NCI-H187 treated with DMSO at 0.1 percent for 48 hours (cell line): ENCODE data around the gene HYAL1.
"Not testable (repeated sequence)": the region's sequence is repeated elsewhere in the genome, so short reads cannot be mapped to it uniquely, and the experiment has no call there.

Experiments
- DNase-seq: peaks from one replicate; lab custom pipeline; 2025; lab: John Stamatoyannopoulos, UW

HYAL1 gene

DNA sequence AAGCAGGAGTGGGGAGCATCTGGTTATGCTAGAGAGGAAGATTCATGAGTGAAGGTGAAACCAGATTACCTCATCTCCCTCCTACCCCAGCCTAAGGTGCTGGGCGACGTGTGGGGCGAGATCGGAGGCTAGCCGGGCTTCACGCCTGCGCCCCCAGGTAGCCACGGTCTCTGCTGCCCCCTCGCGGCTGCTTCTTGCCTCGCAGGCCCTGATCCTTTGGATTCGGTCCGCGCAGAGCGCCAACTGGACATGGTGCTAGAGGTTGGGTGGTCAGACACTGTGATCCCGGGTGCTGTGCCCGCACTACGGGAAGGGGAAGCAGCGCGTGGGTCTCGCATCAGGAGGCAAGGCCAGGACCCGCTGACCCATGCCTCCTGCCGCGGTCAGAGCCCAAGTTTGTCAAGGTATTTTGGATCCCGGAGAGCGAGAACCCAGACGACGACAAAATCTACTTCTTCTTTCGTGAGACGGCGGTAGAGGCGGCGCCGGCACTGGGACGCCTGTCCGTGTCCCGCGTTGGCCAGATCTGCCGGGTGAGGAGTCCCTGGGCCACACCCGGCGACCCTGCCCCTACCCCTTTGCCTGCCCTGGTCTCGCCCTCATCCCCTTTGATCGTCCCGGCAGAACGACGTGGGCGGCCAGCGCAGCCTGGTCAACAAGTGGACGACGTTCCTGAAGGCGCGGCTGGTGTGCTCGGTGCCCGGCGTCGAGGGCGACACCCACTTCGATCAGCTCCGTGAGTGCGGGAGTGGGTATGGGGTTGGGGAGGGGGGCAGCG is 30.3 kb downstream of the HYAL1 start:
- no peak for DNase-seq

DNA sequence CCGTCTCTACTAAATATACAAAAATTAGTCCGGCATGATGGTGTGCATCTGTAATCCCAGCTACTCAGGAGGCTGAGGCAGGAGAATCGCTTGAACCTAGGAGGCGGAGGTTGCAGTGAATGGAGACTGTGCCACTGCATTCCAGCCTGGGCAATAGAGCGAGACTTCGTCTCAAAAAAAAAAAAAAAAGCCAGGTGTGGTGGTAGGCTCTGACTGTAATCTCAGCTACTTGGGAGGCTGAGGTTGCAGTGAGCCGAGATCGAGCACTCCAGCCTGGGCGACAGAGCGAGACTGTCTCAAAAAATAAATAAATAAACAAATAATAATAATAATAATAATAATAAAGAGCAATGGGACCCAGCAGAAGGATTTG is 30.9 kb downstream of the HYAL1 start:
- DNase-seq: not testable (repeated sequence)

- DNase-seq: no peak
Measured at GRCh38 chr3:50271314-50271936, 31.9 kb downstream of the HYAL1 start.

DNA sequence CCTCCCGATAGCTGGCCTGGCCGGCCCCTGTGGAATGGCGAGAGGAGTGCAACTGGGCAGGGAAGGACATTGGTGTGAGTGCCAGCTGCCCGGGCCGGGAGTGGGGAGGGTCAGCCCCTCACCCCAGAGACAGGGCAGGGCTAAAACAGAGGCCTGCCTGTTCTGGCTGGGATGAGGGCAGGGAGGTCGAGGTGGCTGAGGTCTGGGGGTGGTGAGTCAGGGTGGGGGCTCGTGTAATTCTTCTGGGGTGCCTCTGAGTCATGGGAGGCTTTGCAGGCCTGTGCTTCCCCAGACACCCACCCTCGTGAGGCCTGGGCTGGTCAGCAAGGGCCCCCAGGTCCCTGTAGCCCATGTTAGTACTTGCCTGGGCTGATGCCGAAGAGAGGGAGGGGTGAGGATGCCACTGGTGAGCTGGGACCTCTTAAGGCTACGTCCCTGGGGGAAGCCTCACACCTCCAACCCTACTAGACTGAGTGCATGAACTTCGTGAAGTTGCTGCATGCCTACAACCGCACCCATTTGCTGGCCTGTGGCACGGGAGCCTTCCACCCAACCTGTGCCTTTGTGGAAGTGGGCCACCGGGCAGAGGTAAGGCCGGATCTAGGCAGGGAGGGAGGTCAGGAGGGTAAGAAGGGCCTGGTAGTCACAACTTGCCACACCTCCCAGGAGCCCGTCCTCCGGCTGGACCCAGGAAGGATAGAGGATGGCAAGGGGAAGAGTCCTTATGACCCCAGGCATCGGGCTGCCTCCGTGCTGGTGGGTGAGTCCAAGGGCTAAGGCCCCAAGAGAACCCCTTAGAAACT is 32.8 kb downstream of the HYAL1 start:
- DNase-seq: no peak

GRCh38 chr3:50269977-50270413 is 33.4 kb downstream of the HYAL1 start:
- DNase-seq: no peak

DNA sequence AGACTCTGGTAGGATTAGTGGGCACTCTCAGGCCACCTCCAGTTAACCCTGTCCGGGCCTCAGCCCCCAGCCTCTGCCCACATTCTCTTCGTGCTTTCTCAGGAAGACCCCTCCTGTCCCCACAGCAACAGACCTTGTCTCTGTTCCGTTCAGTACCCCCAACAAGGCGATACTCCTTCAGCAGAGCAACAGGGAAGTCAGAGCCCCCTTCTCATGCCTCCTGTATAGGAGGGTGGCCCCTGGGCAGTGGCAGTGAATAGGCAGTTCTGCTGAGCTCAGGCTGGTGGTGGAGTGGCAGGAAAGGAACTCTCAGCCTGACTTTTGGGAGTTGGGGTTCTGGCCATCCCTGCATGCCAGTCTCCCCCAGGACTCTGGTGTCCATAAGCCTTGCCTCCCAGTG is 33.9 kb downstream of the HYAL1 start:
- no peak for DNase-seq

DNA sequence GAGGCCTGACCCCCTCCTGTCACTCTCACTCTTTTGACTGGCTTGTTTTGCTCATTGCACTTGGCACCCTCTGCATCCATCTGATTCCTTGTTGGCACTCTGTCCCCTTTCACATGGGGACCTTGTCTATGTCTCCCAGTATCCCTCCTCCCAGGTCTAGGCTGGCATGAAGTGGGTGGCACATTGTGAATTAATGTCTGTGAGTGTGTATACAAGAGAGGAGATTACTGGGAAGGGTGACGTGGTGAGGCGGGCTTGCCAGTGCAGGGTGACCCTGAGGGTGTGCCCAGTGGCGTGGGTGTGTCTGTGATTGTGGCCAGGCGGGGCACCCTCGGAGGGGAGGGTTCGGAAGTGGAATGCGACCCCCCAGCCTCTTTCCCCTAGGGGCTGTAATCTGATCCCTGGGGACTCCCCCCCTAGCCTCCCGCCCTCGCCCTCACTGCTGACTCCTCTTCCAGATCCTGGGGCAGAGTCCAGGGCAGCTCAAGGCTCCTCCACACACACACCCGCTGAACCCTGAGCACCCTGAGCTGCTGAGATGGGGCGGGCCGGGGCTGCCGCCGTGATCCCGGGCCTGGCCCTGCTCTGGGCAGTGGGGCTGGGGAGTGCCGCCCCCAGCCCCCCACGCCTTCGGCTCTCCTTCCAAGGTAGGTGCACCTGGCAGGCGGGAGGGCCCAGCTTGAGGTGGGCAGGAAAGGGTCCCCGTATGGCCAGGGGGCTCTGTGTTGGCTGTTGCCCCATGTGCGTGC is 34.5 kb downstream of the HYAL1 start, which contains the start of gene SEMA3B:
Gene SEMA3B, plus strand, starts transcription at position 445 of the 749 bp plus-strand sequence. Its CDS starts 94 bp downstream, at position 539.
- no peak for DNase-seq

DNA sequence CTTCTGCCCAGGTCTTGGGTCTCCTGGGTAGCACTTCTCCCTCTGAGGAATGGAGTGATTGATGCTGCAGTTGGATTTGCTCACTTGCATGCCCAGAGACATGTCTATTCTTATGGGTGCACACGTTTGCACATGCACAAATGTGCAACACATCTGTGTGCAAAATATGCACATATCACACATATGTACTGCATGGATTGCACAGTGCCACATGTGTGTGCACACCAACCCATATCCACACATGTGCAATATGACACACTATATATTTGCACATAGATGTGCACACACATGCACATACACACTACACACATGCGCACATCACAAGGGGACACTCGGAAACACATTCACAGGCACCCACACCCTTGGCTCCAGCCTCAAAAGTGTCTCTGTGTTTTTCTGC is 35.1 kb downstream of the HYAL1 start:
- DNase-seq: no peak

DNA sequence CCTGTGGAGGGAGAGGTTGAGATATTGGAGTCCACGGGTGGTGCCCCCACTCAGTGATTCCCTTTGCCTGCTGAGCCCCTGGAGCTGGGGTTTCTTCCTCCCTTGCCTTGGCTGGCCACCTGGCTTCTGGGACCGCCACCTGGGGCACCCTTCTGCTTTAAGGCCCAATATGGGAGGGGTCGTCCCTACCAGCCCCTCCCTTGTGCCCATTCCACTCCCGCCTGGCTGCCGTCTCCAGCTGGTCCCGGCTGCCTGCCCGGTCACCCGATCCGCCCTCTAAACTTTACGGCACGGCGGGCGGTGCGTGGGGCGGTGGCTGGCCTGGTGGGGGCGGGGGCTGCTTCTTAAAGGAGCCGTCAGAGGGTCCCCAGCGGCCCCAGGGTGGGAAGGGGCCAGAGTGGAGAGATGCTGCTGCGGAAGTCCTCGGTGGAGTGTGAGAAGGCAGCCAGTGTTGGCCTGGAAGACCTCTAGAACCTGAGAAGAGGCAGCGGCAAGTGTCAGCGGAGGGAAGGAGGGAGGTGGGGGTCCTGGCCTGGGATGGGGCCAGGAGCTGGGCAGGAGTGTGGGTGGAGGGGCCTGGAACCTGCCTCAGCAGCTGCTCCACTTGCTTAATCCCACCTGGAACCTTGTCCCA is 36.0 kb downstream of the HYAL1 start:
- DNase-seq: no peak

DNA sequence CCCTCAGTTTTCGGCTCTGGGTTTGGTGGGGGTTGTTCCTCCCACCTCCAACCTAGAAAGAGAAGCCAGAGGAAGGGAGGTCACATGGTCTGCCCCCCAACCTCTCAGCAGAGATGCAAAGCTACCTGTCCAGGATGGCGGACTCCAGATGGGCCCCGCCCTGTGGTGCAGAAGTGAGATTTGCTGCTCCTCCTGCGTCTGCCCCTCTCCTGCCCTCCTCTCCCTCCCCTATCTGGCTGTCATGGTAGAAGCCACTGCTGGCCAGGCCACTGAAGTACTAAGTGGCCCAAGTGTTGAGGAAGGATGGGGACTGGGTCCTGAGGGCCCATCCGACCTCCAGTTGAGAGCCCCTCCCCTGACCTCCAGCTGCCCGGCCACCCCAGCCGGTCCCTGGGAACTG is 36.5 kb downstream of the HYAL1 start:
- no peak for DNase-seq

- no peak for DNase-seq
Measured at GRCh38 chr3:50266017-50266416, 37.4 kb downstream of the HYAL1 start.

DNA sequence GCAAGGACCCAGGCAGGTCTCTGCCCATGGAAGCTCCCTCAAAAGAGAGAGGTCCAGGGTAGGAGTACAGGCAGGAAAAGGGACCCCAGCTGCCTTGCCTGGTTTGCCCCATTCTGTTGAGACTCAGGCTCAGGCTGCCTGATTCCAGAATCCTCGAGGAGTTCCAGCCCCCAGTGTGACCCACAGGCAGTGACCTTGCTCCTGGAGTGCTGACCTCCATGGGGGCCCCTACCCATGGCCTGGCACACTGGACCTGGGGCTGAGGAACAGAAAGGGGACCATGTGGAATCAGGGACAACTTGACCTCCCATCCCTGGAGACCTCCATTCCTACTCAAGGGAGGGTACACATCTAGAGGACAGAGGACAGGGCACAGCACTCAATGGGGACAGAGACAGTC is 37.8 kb downstream of the HYAL1 start:
- no peak for DNase-seq

DNA sequence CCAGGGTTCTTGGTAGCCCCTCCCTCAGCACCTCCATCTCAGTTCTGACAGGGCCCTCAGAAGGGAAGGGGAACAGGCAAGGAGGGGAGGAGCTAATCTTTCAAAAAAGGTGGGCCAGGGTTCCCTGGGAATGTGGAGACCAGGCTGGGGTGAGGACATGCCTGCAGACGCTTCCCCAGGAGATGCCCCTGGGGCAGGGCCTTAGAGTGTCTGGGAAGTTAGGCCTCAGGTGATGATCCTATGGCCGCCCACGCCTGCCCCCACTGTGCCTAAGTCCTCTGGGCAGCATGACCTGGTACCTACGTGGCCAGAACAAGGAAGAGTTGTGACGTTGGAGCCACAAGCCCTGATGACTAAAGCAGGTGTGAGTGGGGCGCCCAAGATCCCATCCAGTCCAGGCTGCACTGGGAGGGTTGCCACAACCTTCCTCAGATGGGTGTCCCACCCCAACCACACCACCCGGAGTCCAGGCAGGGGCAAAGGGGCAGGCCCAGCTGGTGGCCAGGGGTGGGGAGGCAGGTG is 38.3 kb downstream of the HYAL1 start:
- DNase-seq: no peak

DNA sequence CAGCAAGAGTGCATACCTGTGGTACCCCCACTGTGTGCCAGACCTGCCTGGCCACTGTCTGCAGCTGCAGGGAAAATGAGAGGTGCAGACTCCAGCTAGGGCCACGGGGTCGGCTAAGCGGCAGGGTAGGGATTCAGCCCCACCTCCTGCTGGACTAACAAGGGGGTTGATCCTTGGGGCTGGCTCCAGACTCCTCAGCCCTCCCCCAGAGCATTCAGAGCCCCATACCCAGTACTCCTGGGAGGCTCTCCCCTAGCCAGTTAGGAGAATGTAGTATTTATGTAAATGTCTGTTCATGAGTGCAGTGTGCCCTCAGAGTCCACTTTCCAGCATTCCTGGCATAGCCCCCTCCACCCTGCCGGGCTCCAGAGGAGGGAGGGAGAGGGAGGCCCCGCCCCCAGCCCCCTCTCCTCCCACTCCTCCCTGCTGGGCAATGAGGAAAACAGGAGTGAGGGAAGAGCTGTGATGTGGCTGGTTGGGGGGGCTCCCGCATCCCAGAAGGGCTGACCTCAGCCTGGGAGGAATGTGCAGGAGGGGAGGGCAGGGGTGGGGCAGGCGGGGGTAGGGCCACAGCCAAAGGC is 38.9 kb downstream of the HYAL1 start:
- DNase-seq: no peak

- no peak for DNase-seq
Measured at GRCh38 chr3:50263478-50264382, 39.6 kb downstream of the HYAL1 start.

DNA sequence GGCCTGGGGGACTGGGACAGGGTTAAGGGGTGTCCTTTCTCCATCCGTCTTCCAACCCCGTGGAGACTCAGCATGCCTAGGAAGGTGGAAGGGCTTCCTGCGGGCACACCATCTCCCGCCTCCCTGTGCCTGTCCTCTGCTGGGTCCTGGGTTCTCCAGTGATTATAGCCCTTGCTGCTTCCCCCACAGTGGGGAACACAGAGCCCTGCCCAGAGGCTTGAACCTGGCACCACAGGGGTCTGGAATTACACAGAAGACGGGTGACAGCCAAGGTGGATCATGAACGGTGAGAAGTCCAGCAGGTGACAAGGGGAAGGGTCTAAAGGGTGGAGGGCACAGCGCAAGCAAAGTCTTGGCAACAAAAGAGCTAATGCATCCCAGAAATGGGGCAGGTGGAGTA is 40.6 kb downstream of the HYAL1 start:
- DNase-seq: no peak

DNA sequence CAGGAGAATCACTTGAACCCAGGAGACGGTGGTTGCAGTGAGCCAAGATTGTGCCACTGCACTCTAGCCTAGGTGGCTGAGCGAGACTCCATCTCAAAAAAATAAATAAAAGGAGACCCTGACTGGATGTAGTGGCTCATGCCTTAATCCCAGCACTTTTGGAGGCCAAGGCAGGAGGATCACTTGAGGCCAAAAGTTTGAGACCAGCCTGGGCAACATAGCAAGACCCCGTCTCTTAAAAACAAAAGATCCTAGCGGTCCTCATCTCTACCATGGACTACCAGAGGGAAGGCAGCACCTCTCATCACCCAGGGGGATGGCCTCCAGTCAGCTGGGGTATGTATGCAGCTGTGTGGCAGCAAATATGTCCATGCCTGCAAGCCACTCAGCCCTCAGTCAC is 41.2 kb downstream of the HYAL1 start:
- not testable (repeated sequence) for DNase-seq

- no peak for DNase-seq
Measured at GRCh38 chr3:50261505-50261904, 41.9 kb downstream of the HYAL1 start.

GRCh38 chr3:50260942-50261441 is 42.4 kb downstream of the HYAL1 start:
- no peak for DNase-seq
